Keratinocyte (primary cell): ENCODE results near the gene APBB2. TPM values are rescaled to one million over a fixed set of nuclear protein-coding genes. Genes with fewer than 3 reads are reported as not detected.

ENCODE experiments used
- DNase-seq: peaks from one replicate; pipeline ENCODE4 v3.0.0-alpha.2; 2011; ENCODE audit warnings: low read depth, missing footprints, low spot score
- FAIRE-seq: peaks from 2 replicates; lab custom pipeline; 2011; peaks lifted over from hg19 to GRCh38; lab: Jason Lieb, UNC
- H2AFZ ChIP-seq: 2 replicates; pipeline ENCODE4 v1.6.0; 2012; ENCODE audit warnings: low read length, control low read depth, inconsistent platforms; ENCODE audit not compliant: control insufficient read depth
- H3K27ac ChIP-seq: 2 replicates; pipeline ENCODE4 v1.5.1; 2011; ENCODE audit warnings: low read length; ENCODE audit not compliant: control insufficient read depth, insufficient read depth
- H3K27me3 ChIP-seq: 3 replicates; pipeline ENCODE4 v1.6.0; 2011; ENCODE audit warnings: low read length; ENCODE audit not compliant: control insufficient read depth, insufficient read depth; ENCODE audit errors: extremely low read depth
- H3K36me3 ChIP-seq, 2 experiments: 2 replicates in 1 of 2; 3 replicates in 1 of 2; pipeline ENCODE4 v1.5.1; 2011; ENCODE audit warnings: low read length in 2 of 2, mild to moderate bottlenecking in 1 of 2; ENCODE audit not compliant: control insufficient read depth in 2 of 2, insufficient read depth in 2 of 2; ENCODE audit errors: extremely low read depth in 1 of 2
- H3K4me1 ChIP-seq: 3 replicates; pipeline ENCODE4 v1.5.1; 2011; ENCODE audit warnings: low read length; ENCODE audit not compliant: control insufficient read depth, insufficient read depth; ENCODE audit errors: extremely low read depth
- H3K4me2 ChIP-seq: 3 replicates; pipeline ENCODE4 v1.6.0; 2011; ENCODE audit warnings: low read depth, low read length; ENCODE audit not compliant: control insufficient read depth, insufficient read depth; ENCODE audit errors: extremely low read depth
- H3K4me3 ChIP-seq, 3 experiments: fragments of 200-600 bp in 1 of 3; sonication (generic) in 1 of 3; 2 replicates in 2 of 3; 3 replicates in 1 of 3; pipeline ENCODE4 v1.5.1; 2011 to 2016; ENCODE audit warnings: low read length in 3 of 3, mild to moderate bottlenecking in 3 of 3, control low read depth in 2 of 3, inconsistent platforms in 1 of 3, low read depth in 1 of 3, mixed read lengths in 1 of 3, mixed run types in 1 of 3, moderate library complexity in 1 of 3; ENCODE audit not compliant: control insufficient read depth in 2 of 3, insufficient read depth in 2 of 3; ENCODE audit errors: extremely low read depth in 1 of 3
- H3K79me2 ChIP-seq: 2 replicates; pipeline ENCODE4 v1.6.0; 2012; ENCODE audit warnings: low read length; ENCODE audit not compliant: control insufficient read depth, insufficient read depth
- H3K9ac ChIP-seq: 3 replicates; pipeline ENCODE4 v1.6.0; 2011; ENCODE audit warnings: low read length; ENCODE audit not compliant: control insufficient read depth, insufficient read depth; ENCODE audit errors: extremely low read depth
- H3K9me1 ChIP-seq: 3 replicates; pipeline ENCODE4 v1.6.0; 2011; ENCODE audit warnings: low read length; ENCODE audit not compliant: control insufficient read depth, insufficient read depth; ENCODE audit errors: extremely low read depth
- H3K9me3 ChIP-seq: 2 replicates; pipeline ENCODE4 v1.5.1; 2012; ENCODE audit warnings: low read depth, low read length; ENCODE audit not compliant: control insufficient read depth
- H4K20me1 ChIP-seq: 3 replicates; pipeline ENCODE4 v1.6.0; 2011; ENCODE audit warnings: low read length; ENCODE audit not compliant: control insufficient read depth, insufficient read depth; ENCODE audit errors: extremely low read depth
- CTCF ChIP-seq, 3 experiments: IDR thresholded peaks in 1 of 3; conservative IDR thresholded peaks in 1 of 3; optimal IDR thresholded peaks in 1 of 3; 2 replicates in 2 of 3; 3 replicates in 1 of 3; pipeline versions ENCODE3 to v1.5.1; 2011; ENCODE audit warnings: low read length in 3 of 3, mild to moderate bottlenecking in 3 of 3, moderate library complexity in 2 of 3, control low read depth in 1 of 3, inconsistent platforms in 1 of 3; ENCODE audit not compliant: insufficient read depth in 2 of 3; ENCODE audit errors: extremely low read depth in 1 of 3
- EZH2 ChIP-seq: IDR thresholded peaks from one replicate; pipeline ENCODE4 v1.6.1; 2012; ENCODE audit warnings: inconsistent platforms, mild to moderate bottlenecking, low read length, moderate library complexity
- dilution Hi-C: fragments of 300-500 bp; cut with MboI; formaldehyde crosslinking; loops from one replicate; pipeline ENCODE4 v1.7.0; 2020; ENCODE audit warnings: low sequenced_read_pairs; ENCODE audit not compliant: extremely low pct_ligation_motif_present
- polyA plus RNA-seq, 5 experiments: library from polyadenylated mRNA; depleted of rRNA in 3 of 5; stranded (reverse) in 3 of 5; stranded (forward) in 1 of 5; unstranded in 1 of 5; fragments of >200 nt; gene quantifications; 1 replicate in 1 of 5; 2 replicates in 3 of 5; 3 replicates in 1 of 5; pipeline versions ENCODE4 v1.2.1 to v1.2.3, GENCODE V29; 2011 to 2012; ENCODE audit warnings: missing spikeins in 2 of 5, low read depth in 1 of 5, low replicate concordance in 1 of 5

APBB2 gene
- polyA plus RNA-seq, 1 donor (not counting 4 experiments of a cell fraction or from before 2014, with no cell fraction given): 57.3 TPM

- Histone ChIP-seq H2AFZ (no peak overlapping the region), H3K4me3 (no peak overlapping the region), H3K79me2 (peaks cover 83% of the 10 kb centered on the region), H4K20me1 (no peaks in the 10 kb centered on the region), H3K27ac (no peak overlapping the region), H3K27me3 (no peaks in the 10 kb centered on the region), H3K9me1 (peaks cover 2% of the 10 kb centered on the region), H3K4me2 (no peak overlapping the region), H3K36me3 (no peaks in the 10 kb centered on the region), H3K4me1 (peaks cover 15% of the 10 kb centered on the region), H3K9ac (no peak overlapping the region), H3K9me3 (no peaks in the 10 kb centered on the region)
- DNase-seq (no peak), FAIRE-seq (no peak)
- TF ChIP-seq EZH2 (no peak), CTCF (optimal IDR thresholded peaks at IDR 0.05 in 1 of 3, IDR thresholded peaks at IDR 0.05 in 1 of 3, conservative IDR thresholded peaks at IDR 0.05 in 1 of 3; ENCODE audit: extremely low read depth in 1 of 3, insufficient read depth in 2 of 3, low read length in 3 of 3) (no peak)
- dilution Hi-C loops: no loop called here
Measured at GRCh38 chr4:41172786-41173185, 41.6 kb downstream of the APBB2 start.

- peaks cover under 1% of the 10 kb centered on the region for H3K4me1 ChIP-seq
- H3K27me3 ChIP-seq: no peaks in the 10 kb centered on the region
- H4K20me1 ChIP-seq: no peaks in the 10 kb centered on the region
- no peak overlapping the region for H3K9ac ChIP-seq
- TF ChIP-seq EZH2: no peak
- TF ChIP-seq CTCF (optimal IDR thresholded peaks at IDR 0.05 in 1 of 3, IDR thresholded peaks at IDR 0.05 in 1 of 3, conservative IDR thresholded peaks at IDR 0.05 in 1 of 3; ENCODE audit: extremely low read depth in 1 of 3, insufficient read depth in 2 of 3, low read length in 3 of 3): no peak
- no peak overlapping the region for H2AFZ ChIP-seq
- H3K9me3 ChIP-seq: no peaks in the 10 kb centered on the region
- dilution Hi-C loops: no loop called here
- H3K4me3 ChIP-seq: no peak overlapping the region
- H3K79me2 ChIP-seq: peaks cover 88% of the 10 kb centered on the region
- FAIRE-seq (no peak), DNase-seq (no peak)
- H3K27ac ChIP-seq: no peak overlapping the region
- H3K36me3 ChIP-seq: peaks cover 0 to 3% of the 10 kb centered on the region in 2 experiments
- H3K9me1 ChIP-seq: peaks cover 2% of the 10 kb centered on the region
- no peak overlapping the region for H3K4me2 ChIP-seq
Measured at GRCh38 chr4:41169256-41169800, 45.0 kb downstream of the APBB2 start.
